Stimulated activated naive B cell treated with anti-CD40 and anti-IgM and Interleukin-4, amounts not matched to agents 10 μg/mL and 1 μg/mL and 100 μg/mL, for 72 hours (primary cell): ENCODE results near the gene C6orf62.
"Not testable (repeated sequence)": the region's sequence is repeated elsewhere in the genome, so short reads cannot be mapped to it uniquely, and the experiment has no call there.

Experiments
- ATAC-seq, 2 donors: fragments of 150-1000 bp; cut with Tn5 transposase; replicated peaks; 2 replicates each; pipeline ENCODE4 v1.10.0; 2021; ENCODE audit warnings: moderate library complexity in 1 of 2
- DNase-seq: peaks from one replicate; pipeline ENCODE4 v3.0.0; 2021
- H3K27ac Mint-ChIP-seq: one replicate; pipeline ENCODE4 v1.8.0; 2022; ENCODE audit warnings: mild to moderate bottlenecking, mixed read lengths
- H3K27me3 Mint-ChIP-seq, 2 donors: one replicate each; pipeline ENCODE4 v1.8.0; 2022; ENCODE audit warnings: mixed read lengths in 2 of 2
- H3K36me3 Mint-ChIP-seq, 2 donors: one replicate each; pipeline ENCODE4 v1.8.0; 2022; ENCODE audit warnings: mixed read lengths in 2 of 2, mild to moderate bottlenecking in 1 of 2
- H3K4me1 Mint-ChIP-seq, 2 donors: one replicate each; pipeline ENCODE4 v1.8.0; 2022; ENCODE audit warnings: mixed read lengths in 2 of 2, mild to moderate bottlenecking in 1 of 2
- H3K4me3 Mint-ChIP-seq, 2 donors: one replicate each; pipeline ENCODE4 v1.8.0; 2022; ENCODE audit warnings: mild to moderate bottlenecking in 2 of 2, mixed read lengths in 2 of 2, moderate library complexity in 1 of 2
- H3K9me3 Mint-ChIP-seq, 2 donors: one replicate each; pipeline ENCODE4 v1.8.0; 2022; ENCODE audit warnings: mixed read lengths in 2 of 2, mild to moderate bottlenecking in 1 of 2

Gene C6orf62

DNA sequence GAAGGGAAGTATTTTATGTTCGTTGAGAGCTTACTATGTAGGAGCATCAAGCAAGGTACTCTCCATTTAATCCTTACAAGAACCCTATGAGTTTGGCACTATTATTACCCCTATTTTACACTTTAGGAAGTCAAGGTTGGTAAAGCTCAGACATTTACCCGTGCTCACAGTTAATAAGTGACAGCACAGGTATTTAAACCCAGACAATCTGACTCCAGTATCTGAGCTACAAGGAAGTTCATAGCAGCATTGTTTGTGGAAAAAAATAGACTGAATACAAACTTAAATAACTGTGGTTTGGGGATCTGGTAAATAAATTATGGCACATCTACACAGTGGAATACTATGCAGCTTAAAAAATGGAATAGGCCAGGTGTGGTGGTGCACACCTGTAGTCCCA lies 34.6 kb upstream of the C6orf62 start:
- Mint-ChIP-seq H3K4me1 (peaks cover 7% of the 10 kb centered on the region in 2 donors), H3K4me3 (no peak overlapping the region), H3K27me3 (no peaks in the 10 kb centered on the region), H3K9me3 (peaks cover 0 to 2% of the 10 kb centered on the region in 2 donors), H3K27ac (no peak overlapping the region), H3K36me3 (no peaks in the 10 kb centered on the region)
- no peak for DNase-seq
- no peak for ATAC-seq

DNA sequence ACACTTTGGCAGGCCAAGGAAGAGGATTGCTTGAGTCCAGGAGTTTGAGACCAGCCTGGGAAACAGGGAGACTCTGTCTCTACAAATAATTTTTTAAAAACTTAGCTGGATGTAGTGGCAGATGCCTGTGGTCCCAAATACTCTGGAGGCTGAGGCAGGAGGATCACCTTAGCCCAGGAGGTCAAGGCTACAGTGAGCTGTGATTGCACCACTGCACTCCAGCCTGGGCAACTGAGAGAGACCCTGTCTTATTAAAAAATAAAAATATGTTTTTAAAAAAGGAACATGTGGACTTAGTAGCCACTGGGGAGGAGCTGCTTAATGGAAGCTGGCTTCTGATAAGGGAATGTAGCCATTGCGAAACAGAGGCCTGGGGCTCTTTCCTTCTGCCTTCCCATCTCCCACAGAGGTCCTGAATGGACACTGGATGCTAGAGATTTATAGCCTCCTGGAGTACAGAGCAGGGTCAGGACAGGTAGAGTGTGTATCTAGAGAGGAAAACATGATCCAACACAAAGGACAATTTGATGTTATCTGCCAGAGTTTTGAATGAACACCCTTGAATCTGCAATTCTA lies 34.1 kb upstream of the C6orf62 start:
- H3K9me3 Mint-ChIP-seq, result peaks cover 0 to 2% of the 10 kb centered on the region in 2 donors
- peaks cover 7% of the 10 kb centered on the region in 2 donors for H3K4me1 Mint-ChIP-seq
- H3K36me3 Mint-ChIP-seq, result no peaks in the 10 kb centered on the region
- no peak for ATAC-seq
- H3K27me3 Mint-ChIP-seq, result no peaks in the 10 kb centered on the region
- no peak overlapping the region for H3K27ac Mint-ChIP-seq
- no peak for DNase-seq
- no peak overlapping the region for H3K4me3 Mint-ChIP-seq

DNA sequence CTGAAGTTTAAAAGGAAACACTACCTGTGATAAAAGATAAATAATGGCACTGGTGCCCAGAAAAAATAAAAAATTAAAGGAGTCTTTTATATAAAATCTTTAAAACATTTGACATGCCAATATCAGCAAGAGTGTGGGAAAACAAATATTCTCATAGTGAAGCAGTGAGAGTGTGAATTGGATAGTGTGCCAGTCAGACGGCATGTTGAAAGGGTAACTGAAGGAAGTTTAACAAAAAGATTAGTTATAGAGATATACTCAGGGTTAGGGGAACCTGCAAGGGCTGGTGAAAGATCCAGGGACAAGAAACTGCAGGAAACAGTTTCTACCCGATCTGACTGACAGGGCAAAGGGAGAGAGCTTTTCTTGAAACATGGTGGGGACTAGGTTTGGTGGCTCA lies 33.5 kb upstream of the C6orf62 start:
- no peak overlapping the region for H3K27ac Mint-ChIP-seq
- ATAC-seq, result no peak
- no peaks in the 10 kb centered on the region for H3K27me3 Mint-ChIP-seq
- no peak for DNase-seq
- peaks cover 7% of the 10 kb centered on the region in 2 donors for H3K4me1 Mint-ChIP-seq
- no peak overlapping the region for H3K4me3 Mint-ChIP-seq
- H3K36me3 Mint-ChIP-seq, result no peaks in the 10 kb centered on the region
- H3K9me3 Mint-ChIP-seq, result peaks cover 0 to 2% of the 10 kb centered on the region in 2 donors

DNA sequence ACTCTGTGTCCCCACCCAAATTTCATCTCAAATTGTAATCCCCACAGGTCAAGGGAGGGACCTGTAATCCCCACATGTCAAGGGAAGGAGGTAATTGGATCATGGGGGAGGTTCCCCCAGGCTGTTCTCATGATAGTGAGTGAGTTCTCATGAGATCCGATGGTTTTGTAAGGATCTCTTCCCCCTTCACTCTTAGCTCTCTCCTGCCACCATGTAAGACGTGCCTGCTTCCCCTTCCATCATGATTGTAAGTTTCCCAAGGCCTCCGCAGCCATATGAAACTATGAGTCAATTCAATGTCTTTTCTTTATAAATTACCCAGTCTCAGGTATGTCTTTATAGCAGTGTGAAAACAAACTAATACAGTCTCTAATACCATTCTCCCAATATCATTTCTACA lies 31.9 kb upstream of the C6orf62 start:
- not testable (repeated sequence) for H3K36me3 Mint-ChIP-seq, H3K4me1 Mint-ChIP-seq, H3K9me3 Mint-ChIP-seq, DNase-seq, H3K27me3 Mint-ChIP-seq, H3K4me3 Mint-ChIP-seq, H3K27ac Mint-ChIP-seq, ATAC-seq

DNA sequence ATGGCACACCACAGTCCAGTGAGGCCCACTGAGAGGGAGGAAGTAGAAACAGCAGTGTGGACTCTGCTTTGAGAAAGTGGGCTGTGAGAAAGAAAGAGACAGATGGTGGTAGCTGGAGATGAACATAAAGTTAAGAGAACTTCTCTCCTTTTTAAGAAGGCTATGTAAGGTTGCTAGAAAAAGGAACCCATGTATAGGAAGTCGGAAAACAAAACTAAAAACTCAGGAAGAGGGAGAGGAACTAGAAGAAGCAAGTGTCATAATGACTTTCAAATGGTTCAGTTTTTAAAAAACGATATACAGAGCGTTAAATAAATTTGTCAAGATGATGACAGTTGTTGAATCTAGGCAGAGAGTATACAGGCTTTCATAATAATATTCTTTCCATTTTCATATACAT lies 30.3 kb upstream of the C6orf62 start:
- Mint-ChIP-seq H3K9me3 (peaks cover 0 to 2% of the 10 kb centered on the region in 2 donors), H3K27ac (no peak overlapping the region), H3K36me3 (peaks cover 0 to 2% of the 10 kb centered on the region in 2 donors), H3K4me3 (no peak overlapping the region), H3K27me3 (no peaks in the 10 kb centered on the region), H3K4me1 (peaks cover 13 to 19% of the 10 kb centered on the region in 2 donors)
- DNase-seq (no peak), ATAC-seq (no peak)

DNA sequence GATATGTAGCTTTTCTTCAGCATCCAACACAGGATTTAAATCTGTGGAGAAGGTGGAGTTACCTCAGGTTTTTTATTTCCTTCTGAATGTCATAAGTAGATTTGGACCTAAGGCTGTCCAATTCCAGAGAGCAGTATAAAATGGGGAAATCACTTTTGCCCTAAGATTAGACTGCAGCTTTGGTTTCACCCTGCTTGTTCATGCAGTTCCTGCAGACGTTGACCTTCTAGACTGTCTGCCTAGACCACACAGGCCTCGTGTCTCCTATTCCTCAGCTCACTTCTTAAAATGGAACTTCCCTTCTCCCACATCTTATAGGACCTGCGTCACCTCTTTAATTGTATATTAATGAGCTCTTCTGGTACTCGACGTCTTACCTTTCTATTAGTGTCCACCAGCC lies 26.0 kb upstream of the C6orf62 start:
- H3K9me3 Mint-ChIP-seq, result peaks cover 4 to 5% of the 10 kb centered on the region in 2 donors
- DNase-seq, result no peak
- peak; percentile 27 to 56 for ATAC-seq

DNA sequence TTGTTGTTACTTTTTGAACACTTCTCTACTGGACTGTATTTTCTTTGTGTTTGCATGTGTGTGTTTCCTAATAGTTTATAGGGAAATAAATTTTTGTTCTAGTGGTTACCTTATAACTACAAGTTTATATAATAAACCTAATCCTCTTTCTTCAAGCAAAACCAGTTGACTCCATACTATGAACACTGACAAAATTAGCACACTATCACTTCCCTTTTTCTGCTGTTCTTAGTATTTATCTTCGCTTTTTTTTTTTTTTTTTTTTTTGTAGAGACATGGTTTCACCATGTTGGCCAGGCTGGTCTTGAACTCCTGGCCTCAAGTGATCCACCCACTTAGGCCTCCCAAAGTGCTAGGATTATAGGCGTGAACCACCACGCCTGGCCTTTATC lies 25.0 kb upstream of the C6orf62 start:
- no peaks in the 10 kb centered on the region for H3K27me3 Mint-ChIP-seq
- ATAC-seq, result peak; percentile 68 to 73
- DNase-seq, result no peak
- H3K36me3 Mint-ChIP-seq, result peaks cover 0 to 2% of the 10 kb centered on the region in 2 donors
- peaks cover 4 to 5% of the 10 kb centered on the region in 2 donors for H3K9me3 Mint-ChIP-seq
- H3K4me1 Mint-ChIP-seq, result peaks cover 27 to 39% of the 10 kb centered on the region in 2 donors
- peak overlapping the region; percentile 37 to 48 for H3K4me3 Mint-ChIP-seq
- H3K27ac Mint-ChIP-seq, result peak overlapping the region; percentile 93

More for the DNA sequence above, 26.0 kb upstream of the C6orf62 start:
- Mint-ChIP-seq H3K4me3 (peak overlapping the region in 1 of 2 donors; percentile 10), H3K36me3 (peaks cover 0 to 2% of the 10 kb centered on the region in 2 donors), H3K27me3 (no peaks in the 10 kb centered on the region), H3K27ac (peak overlapping the region; percentile 93), H3K4me1 (peaks cover 32 to 44% of the 10 kb centered on the region in 2 donors)

DNA sequence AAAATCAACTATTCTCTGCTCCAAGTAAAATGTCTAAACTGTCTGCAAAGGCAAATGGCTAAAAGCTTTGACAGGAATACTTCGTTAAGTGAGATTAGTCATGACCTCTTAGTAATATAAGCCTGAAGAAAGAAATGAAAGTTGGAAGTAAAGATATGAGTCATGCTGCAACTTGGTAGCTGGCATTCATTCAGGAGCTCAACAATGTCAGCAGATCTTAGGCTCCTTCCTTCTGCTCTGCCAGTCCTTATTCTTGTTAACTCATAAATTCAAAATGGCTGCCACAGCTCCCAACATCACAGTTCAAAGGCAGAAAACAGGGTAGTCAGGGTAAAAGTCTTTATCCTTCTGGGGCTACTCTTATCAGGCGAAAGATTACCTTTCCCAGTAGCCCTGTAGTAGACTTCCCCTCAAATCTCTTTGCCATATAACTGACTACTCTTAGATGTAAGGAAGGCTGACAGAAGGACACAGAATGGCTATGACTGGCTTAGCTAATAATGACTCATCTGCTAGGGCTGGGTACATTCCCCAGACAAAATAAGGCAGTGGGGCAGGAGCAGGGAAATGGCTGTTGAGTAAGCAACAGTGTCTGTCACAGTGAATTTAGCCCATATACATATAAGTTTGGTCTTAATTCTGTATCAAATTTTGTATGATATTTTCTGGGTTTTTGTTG lies 24.4 kb upstream of the C6orf62 start:
- peak overlapping the region; percentile 93 for H3K27ac Mint-ChIP-seq
- H3K27me3 Mint-ChIP-seq, result no peaks in the 10 kb centered on the region
- H3K36me3 Mint-ChIP-seq, result peaks cover 0 to 2% of the 10 kb centered on the region in 2 donors

DNA sequence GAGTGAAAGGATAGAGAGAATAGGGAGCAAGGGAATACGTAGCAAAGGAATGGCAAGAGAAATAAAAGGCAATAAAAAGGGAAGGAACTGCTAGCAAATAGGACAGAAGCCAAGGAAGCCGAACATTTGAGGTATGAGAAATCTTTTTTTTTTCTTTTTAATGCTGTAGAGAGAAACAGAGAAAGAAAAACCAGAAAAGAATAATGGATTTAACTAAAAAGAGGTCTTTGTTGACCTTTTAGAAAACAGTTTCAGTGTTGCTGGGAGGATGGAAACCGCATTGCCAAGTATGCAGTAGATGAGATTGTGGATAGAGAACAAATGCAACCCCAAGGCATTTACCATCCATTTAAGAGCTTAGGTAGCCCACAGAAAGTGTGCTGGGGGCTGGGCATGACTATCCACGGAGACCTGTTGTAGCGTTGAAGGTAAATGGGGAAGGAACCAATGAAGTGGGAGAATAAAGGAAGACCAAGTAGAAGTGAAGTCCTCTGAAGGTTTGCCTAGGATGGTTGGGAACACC lies 23.3 kb upstream of the C6orf62 start:
- peaks cover 26 to 37% of the 10 kb centered on the region in 2 donors for H3K4me1 Mint-ChIP-seq

More for the DNA sequence above, 24.4 kb upstream of the C6orf62 start:
- H3K4me3 Mint-ChIP-seq, result peak overlapping the region; percentile 59 to 76
- peaks cover 4 to 5% of the 10 kb centered on the region in 2 donors for H3K9me3 Mint-ChIP-seq
- DNase-seq (peak; percentile 41), ATAC-seq (peak; percentile 87 to 93)
- peaks cover 26 to 37% of the 10 kb centered on the region in 2 donors for H3K4me1 Mint-ChIP-seq

DNA sequence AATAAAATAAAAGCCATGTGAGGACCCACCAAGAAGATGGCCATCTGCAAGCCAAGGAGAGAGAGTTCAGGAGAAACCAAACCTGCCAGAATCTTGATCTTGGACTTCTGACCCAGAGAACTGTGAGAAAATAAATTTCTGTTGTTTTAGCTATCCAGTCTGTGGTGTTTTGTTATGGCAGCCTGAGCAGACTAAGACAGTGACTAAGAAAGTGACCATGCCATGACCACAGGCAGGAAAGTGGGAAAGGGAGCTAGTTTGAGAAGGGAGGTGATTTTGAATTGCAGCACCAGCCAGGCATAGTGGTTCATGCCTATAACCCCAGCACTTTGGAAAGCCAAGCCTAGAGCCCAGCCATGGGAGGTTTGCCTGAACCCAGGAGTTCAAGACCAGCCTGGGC lies 21.9 kb upstream of the C6orf62 start:
- no peak overlapping the region for H3K4me3 Mint-ChIP-seq
- no peak overlapping the region for H3K27ac Mint-ChIP-seq
- ATAC-seq, result no peak
- DNase-seq, result no peak
- H3K9me3 Mint-ChIP-seq, result peaks cover 4 to 5% of the 10 kb centered on the region in 2 donors
- peaks cover 26 to 37% of the 10 kb centered on the region in 2 donors for H3K4me1 Mint-ChIP-seq
- peaks cover 0 to 2% of the 10 kb centered on the region in 2 donors for H3K36me3 Mint-ChIP-seq
- H3K27me3 Mint-ChIP-seq, result no peaks in the 10 kb centered on the region

More for the DNA sequence above, 23.3 kb upstream of the C6orf62 start:
- Mint-ChIP-seq H3K36me3 (peaks cover 0 to 2% of the 10 kb centered on the region in 2 donors), H3K27ac (peak overlapping the region; percentile 77), H3K4me3 (peak overlapping the region in 1 of 2 donors; percentile 39), H3K9me3 (peaks cover 4 to 5% of the 10 kb centered on the region in 2 donors), H3K27me3 (no peaks in the 10 kb centered on the region)
- DNase-seq, result no peak
- ATAC-seq, result no peak

DNA sequence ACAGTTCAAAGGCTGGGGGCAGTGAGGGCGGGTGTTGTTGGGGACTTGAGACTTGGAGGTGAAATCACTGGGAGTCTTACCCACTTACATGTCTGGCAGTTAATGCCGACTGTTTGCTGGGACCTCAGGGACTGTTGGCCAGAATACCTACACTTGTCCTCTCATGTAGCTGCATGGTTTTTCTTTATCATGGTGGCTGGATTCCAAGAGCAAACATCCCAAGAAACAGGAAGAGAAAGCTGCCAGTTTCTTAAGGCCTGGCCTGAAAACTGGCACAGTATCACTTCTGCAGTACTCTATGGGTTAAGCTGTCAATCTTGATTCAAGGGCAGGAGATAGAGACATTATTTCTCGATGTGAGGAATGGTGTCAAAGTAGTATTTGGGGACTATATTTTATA lies 19.8 kb upstream of the C6orf62 start:
- Mint-ChIP-seq H3K27ac (no peak overlapping the region), H3K36me3 (no peaks in the 10 kb centered on the region), H3K27me3 (no peaks in the 10 kb centered on the region), H3K4me1 (peaks cover 16 to 20% of the 10 kb centered on the region in 2 donors), H3K9me3 (peaks cover 2 to 5% of the 10 kb centered on the region in 2 donors), H3K4me3 (no peak overlapping the region)
- ATAC-seq (no peak), DNase-seq (no peak)

DNA sequence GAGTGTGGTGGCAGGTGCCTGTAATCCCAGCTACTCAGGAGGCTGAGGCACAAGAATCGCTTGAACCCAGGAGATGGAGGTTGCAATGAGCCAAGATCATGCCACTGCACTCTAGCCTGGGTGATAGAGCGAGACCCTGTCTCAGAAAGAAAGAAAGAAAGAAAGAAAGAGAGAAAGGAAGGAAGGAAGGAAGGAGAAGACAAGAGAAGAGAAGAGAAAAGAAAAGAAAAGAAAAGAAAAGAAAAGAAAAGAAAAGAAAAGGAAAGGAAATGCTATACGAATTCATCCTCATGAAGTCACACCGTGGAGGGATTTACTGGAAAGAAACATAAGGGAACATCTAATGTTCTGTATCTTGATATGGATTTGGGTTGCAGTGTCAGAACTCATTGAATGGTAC lies 15.8 kb upstream of the C6orf62 start:
- not testable (repeated sequence) for H3K4me3 Mint-ChIP-seq, H3K4me1 Mint-ChIP-seq, ATAC-seq

DNA sequence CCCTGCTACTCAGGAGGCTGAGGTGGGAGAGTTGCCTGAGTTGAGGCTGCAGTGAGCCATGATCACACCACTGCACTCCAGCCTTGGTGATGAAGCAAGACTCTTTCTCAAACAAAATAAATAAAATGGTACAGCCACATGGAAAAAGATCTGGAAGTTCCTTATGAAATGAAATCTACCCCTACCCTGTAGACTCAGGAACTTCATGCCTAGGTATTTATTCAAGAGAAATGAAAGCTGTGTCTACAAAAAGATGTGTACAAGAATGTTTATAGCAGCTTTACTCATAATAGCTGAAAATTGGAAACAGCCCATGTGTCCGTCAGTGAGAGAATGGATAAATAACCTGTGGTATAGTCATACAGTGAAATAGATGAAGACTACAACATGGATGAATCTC lies 15.2 kb upstream of the C6orf62 start:
- no peak for DNase-seq
- Mint-ChIP-seq H3K27me3 (no peaks in the 10 kb centered on the region), H3K4me1 (peaks cover 5 to 7% of the 10 kb centered on the region in 2 donors), H3K27ac (no peak overlapping the region), H3K4me3 (no peak overlapping the region), H3K9me3 (peaks cover 11 to 13% of the 10 kb centered on the region in 2 donors), H3K36me3 (peaks cover 7 to 15% of the 10 kb centered on the region in 2 donors)
- no peak for ATAC-seq

More for the DNA sequence above, 15.8 kb upstream of the C6orf62 start:
- peaks cover 11 to 13% of the 10 kb centered on the region in 2 donors for H3K9me3 Mint-ChIP-seq
- peaks cover 7 to 14% of the 10 kb centered on the region in 2 donors for H3K36me3 Mint-ChIP-seq
- not testable (repeated sequence) for DNase-seq, H3K27ac Mint-ChIP-seq, H3K27me3 Mint-ChIP-seq

DNA sequence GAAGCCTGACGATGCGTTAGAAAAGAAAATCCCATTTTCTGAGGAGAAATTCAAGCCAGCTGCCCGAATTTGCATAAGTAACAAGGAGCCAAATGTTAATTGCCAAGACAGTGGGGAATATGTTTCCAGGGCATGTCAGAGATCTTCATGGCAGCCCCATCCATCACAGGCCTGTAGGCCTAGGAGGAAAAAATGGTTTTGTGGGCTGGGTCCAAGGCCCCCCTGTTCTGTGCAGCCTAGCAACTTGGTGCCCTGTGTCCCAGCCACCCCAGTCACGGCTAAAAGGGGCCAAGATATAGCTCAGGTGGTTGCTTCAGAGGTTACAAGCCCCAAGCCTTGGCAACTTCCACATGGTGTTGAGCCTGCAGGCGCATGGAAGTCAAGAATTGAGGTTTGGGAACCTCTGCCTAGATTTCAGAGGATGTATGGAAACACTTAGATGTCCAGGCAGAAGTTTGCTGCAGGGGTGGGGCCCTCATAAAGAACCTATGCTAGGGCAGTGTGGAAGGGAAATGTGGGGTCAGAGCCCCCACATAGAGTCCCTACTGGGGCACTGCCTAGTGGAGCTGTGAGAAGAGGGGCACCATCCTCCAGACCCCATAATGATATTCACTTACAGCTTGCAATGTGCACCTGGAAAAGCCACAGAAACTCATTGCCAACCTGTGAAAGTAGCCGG lies 12.6 kb upstream of the C6orf62 start:
- H3K4me3 Mint-ChIP-seq, H3K27me3 Mint-ChIP-seq, H3K27ac Mint-ChIP-seq, DNase-seq, ATAC-seq: not testable (repeated sequence)
- H3K4me1 Mint-ChIP-seq, result peaks cover 7 to 14% of the 10 kb centered on the region in 2 donors
- peaks cover 11 to 13% of the 10 kb centered on the region in 2 donors for H3K9me3 Mint-ChIP-seq
- peaks cover 7 to 15% of the 10 kb centered on the region in 2 donors for H3K36me3 Mint-ChIP-seq
